Natural killer cell (primary cell): Measurements from ENCODE around the gene COL23A1. TPM values are rescaled to one million over a fixed set of nuclear protein-coding genes. Genes with fewer than 3 reads are reported as not detected.

Experiments
- ATAC-seq, 3 donors: fragments of 150-1000 bp in 2 of 3; fragments of 200-7000 bp in 1 of 3; cut with Tn5 transposase; 1 replicate in 1 of 3; 2 replicates in 2 of 3; pipeline ENCODE4 v1.10.0; 2021; ENCODE audit warnings: mild to moderate bottlenecking in 2 of 3, moderate library complexity in 2 of 3
- DNase-seq, 2 donors: peaks; one replicate each; pipeline versions ENCODE4 v3.0.0 to v3.0.0-alpha.2; 2013 to 2021; ENCODE audit warnings: mixed read lengths in 1 of 2
- H3K27ac ChIP-seq: one replicate; pipeline ENCODE4 v1.5.1; 2013; ENCODE audit warnings: mild to moderate bottlenecking, low read length
- H3K27me3 ChIP-seq: one replicate; pipeline ENCODE4 v1.6.1; 2013; ENCODE audit warnings: low read length; ENCODE audit not compliant: control insufficient read depth, insufficient read depth
- H3K36me3 ChIP-seq: one replicate; pipeline ENCODE4 v1.6.1; 2013; ENCODE audit warnings: low read length; ENCODE audit not compliant: control insufficient read depth, insufficient read depth
- H3K4me1 ChIP-seq: one replicate; pipeline ENCODE4 v1.6.1; 2013; ENCODE audit warnings: low read length; ENCODE audit not compliant: control insufficient read depth, insufficient read depth
- H3K4me3 ChIP-seq: one replicate; pipeline ENCODE4 v1.5.1; 2013; ENCODE audit warnings: low read length
- H3K9me3 ChIP-seq: one replicate; pipeline ENCODE4 v1.6.1; 2013; ENCODE audit warnings: low read length; ENCODE audit not compliant: control insufficient read depth, insufficient read depth
- H3K27ac Mint-ChIP-seq, 2 donors: one replicate each; pipeline ENCODE4 v1.8.0; 2022; ENCODE audit warnings: mild to moderate bottlenecking in 2 of 2, mixed read lengths in 2 of 2, moderate library complexity in 1 of 2
- H3K27me3 Mint-ChIP-seq, 2 donors: one replicate each; pipeline ENCODE4 v1.8.0; 2022; ENCODE audit warnings: low read depth in 2 of 2, mixed read lengths in 2 of 2
- H3K36me3 Mint-ChIP-seq: one replicate; pipeline ENCODE4 v1.8.0; 2022; ENCODE audit warnings: mixed read lengths
- H3K4me1 Mint-ChIP-seq, 2 donors: one replicate each; pipeline ENCODE4 v1.8.0; 2022; ENCODE audit warnings: mixed read lengths in 2 of 2
- H3K4me3 Mint-ChIP-seq: one replicate; pipeline ENCODE4 v1.8.0; 2022; ENCODE audit warnings: mild to moderate bottlenecking, moderate library complexity, mixed read lengths
- H3K9me3 Mint-ChIP-seq, 2 donors: one replicate each; pipeline ENCODE4 v1.8.0; 2022; ENCODE audit warnings: mixed read lengths in 2 of 2
- WGBS: methylation state at CpG from one replicate; pipeline ENCODE4 v1.1.7; 2013; ENCODE audit warnings: missing lambda C conversion rate; ENCODE audit not compliant: insufficient coverage; 5-methylcytosine and 5-hydroxymethylcytosine counted together
- intact Hi-C: fragments of 100-400 bp; cut with micrococcal nuclease; formaldehyde crosslinking; loops from one replicate; pipeline ENCODE4 v1.14.2; 2022
- total RNA-seq, 4 donors: library from RNA; stranded (reverse); fragments of 120-200 nt in 1 of 4; gene quantifications; one replicate each; pipeline versions ENCODE4 v1.2.3 to v1.2.4, GENCODE V29; 2013 to 2022
- TF ChIP-seq, protein P1 (sequence below): fragments of 200-600 bp; IDR thresholded peaks from one replicate; pipeline ENCODE4 v1.8.0; 2022; ENCODE audit warnings: antibody characterized with exemption

Gene COL23A1
- total RNA-seq, 3 donors from 2014 or later (not counting 1 experiment from before 2014, with no cell fraction given): 0.15 TPM; not detected in 2

DNA sequence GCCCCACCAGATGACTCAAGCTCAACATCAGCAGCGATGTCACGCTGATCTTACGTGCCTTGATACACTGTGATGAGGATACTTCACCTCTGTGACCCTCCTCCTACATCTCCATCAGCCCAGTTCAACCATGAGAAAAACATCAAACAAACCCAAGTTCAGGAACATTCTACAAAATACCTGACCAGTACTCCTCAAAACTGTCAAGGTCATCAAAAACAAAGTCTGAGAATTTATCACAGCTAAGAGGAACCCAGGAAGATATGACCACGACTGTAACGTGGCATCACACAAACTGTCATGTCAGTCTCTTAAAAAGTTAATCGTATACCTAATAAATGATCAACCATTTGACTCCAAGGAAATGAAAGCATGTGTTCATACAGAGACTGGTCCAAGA is 90.8 kb downstream of the COL23A1 start:
- WGBS: 89% methylated on average over 6 of the region's 6 CpGs

DNA sequence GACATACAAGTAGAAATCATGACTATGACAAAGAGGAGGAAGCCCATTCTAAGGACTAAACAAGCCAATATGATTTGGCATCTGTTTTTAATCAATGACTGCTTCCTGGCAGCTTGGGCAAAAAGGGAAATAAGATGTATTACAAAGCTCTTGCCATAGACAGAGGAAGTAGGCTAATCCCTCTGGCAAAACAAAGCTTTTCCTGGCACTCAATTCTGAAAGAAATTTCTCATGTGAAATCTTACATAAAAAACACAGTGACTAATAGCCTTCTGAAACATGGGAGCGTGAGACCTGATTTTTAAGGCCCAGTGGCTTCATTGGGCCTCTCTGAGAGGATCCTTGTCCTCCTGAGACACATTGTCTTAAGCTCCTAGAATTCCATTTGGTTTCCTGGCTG is 93.6 kb downstream of the COL23A1 start:
- 58% methylated on average over 1 of the region's 1 CpG for WGBS
- H3K36me3 ChIP-seq: no peaks in the 10 kb centered on the region
- no peak for ATAC-seq
- H3K9me3 ChIP-seq: no peaks in the 10 kb centered on the region
- Mint-ChIP-seq H3K4me3 (no peak overlapping the region), H3K4me1 (no peaks in the 10 kb centered on the region), H3K27ac (no peak overlapping the region), H3K36me3 (no peaks in the 10 kb centered on the region), H3K27me3 (peaks cover 4 to 12% of the 10 kb centered on the region in 2 donors), H3K9me3 (no peaks in the 10 kb centered on the region)
- intact Hi-C loops: no loop called here
- DNase-seq: no peak
- H3K27me3 ChIP-seq: no peaks in the 10 kb centered on the region
- no peaks in the 10 kb centered on the region for H3K4me1 ChIP-seq
- TF ChIP-seq, protein P1, sequence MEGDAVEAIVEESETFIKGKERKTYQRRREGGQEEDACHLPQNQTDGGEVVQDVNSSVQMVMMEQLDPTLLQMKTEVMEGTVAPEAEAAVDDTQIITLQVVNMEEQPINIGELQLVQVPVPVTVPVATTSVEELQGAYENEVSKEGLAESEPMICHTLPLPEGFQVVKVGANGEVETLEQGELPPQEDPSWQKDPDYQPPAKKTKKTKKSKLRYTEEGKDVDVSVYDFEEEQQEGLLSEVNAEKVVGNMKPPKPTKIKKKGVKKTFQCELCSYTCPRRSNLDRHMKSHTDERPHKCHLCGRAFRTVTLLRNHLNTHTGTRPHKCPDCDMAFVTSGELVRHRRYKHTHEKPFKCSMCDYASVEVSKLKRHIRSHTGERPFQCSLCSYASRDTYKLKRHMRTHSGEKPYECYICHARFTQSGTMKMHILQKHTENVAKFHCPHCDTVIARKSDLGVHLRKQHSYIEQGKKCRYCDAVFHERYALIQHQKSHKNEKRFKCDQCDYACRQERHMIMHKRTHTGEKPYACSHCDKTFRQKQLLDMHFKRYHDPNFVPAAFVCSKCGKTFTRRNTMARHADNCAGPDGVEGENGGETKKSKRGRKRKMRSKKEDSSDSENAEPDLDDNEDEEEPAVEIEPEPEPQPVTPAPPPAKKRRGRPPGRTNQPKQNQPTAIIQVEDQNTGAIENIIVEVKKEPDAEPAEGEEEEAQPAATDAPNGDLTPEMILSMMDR: no peak
- no peak overlapping the region for H3K4me3 ChIP-seq
- H3K27ac ChIP-seq: no peak overlapping the region

More for the DNA sequence above, 90.8 kb downstream of the COL23A1 start:
- Mint-ChIP-seq H3K4me1 (no peaks in the 10 kb centered on the region), H3K9me3 (no peaks in the 10 kb centered on the region), H3K27ac (no peak overlapping the region), H3K27me3 (peaks cover 4 to 12% of the 10 kb centered on the region in 2 donors), H3K36me3 (no peaks in the 10 kb centered on the region), H3K4me3 (no peak overlapping the region)
- Histone ChIP-seq H3K9me3 (no peaks in the 10 kb centered on the region), H3K27ac (no peak overlapping the region), H3K36me3 (no peaks in the 10 kb centered on the region), H3K4me1 (no peaks in the 10 kb centered on the region), H3K4me3 (no peak overlapping the region), H3K27me3 (no peaks in the 10 kb centered on the region)
- TF ChIP-seq, protein P1: no peak
- no peak for DNase-seq
- ATAC-seq: no peak
- intact Hi-C loops: no loop called here

- no peaks in the 10 kb centered on the region for H3K9me3 Mint-ChIP-seq
Observed at GRCh38 chr5:178496214-178496613, 94.0 kb downstream of the COL23A1 start.

DNA sequence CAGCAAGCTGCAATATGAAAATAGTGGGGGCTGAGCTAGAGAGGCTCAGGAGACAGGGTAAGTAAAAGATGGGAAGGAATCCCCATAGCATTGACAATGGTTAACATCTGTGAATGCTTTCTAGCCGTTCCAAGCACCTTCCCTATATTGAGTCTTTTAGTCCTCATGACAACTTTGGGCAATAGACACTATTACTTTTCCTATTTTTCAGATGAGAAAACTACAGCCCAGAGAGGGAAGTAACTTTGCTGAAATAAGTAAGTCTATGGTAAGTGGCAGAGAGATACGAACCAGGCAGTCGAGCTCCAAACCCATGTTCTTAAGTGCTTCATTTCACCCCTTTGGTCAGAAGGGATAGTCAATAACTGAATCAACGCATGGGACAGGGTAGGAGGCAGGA is 94.5 kb downstream of the COL23A1 start:
- DNase-seq: no peak
- intact Hi-C loops: no loop called here
- WGBS: 90% methylated on average over 4 of the region's 4 CpGs

More at GRCh38 chr5:178496214-178496613, 94.0 kb downstream of the COL23A1 start:
- Histone ChIP-seq H3K9me3 (no peaks in the 10 kb centered on the region), H3K27ac (no peak overlapping the region), H3K4me1 (no peaks in the 10 kb centered on the region), H3K4me3 (no peak overlapping the region), H3K36me3 (no peaks in the 10 kb centered on the region), H3K27me3 (no peaks in the 10 kb centered on the region)
- no peaks in the 10 kb centered on the region for H3K36me3 Mint-ChIP-seq
- H3K4me1 Mint-ChIP-seq: no peaks in the 10 kb centered on the region
- H3K27me3 Mint-ChIP-seq: peaks cover 4 to 12% of the 10 kb centered on the region in 2 donors
- intact Hi-C loops: no loop called here
- DNase-seq (no peak), ATAC-seq (no peak)
- 93% methylated on average over 4 of the region's 5 CpGs for WGBS
- no peak overlapping the region for H3K27ac Mint-ChIP-seq
- TF ChIP-seq, protein P1: no peak
- H3K4me3 Mint-ChIP-seq: no peak overlapping the region

More for the DNA sequence above, 94.5 kb downstream of the COL23A1 start:
- peaks cover 7 to 12% of the 10 kb centered on the region in 2 donors for H3K27me3 Mint-ChIP-seq
- Histone ChIP-seq H3K4me1 (no peaks in the 10 kb centered on the region), H3K27me3 (no peaks in the 10 kb centered on the region), H3K9me3 (no peaks in the 10 kb centered on the region), H3K27ac (no peak overlapping the region), H3K36me3 (no peaks in the 10 kb centered on the region), H3K4me3 (no peak overlapping the region)
- TF ChIP-seq, protein P1: no peak
- H3K4me3 Mint-ChIP-seq: no peak overlapping the region
- no peaks in the 10 kb centered on the region for H3K9me3 Mint-ChIP-seq
- no peaks in the 10 kb centered on the region for H3K4me1 Mint-ChIP-seq
- H3K27ac Mint-ChIP-seq: no peak overlapping the region
- H3K36me3 Mint-ChIP-seq: no peaks in the 10 kb centered on the region
- no peak for ATAC-seq
